IPS-20b (cell line): ENCODE measurements around the gene PTOV1.
A peak's percentile ranks its signal among the peaks of the same experiment; 100 is the strongest.

ENCODE experiments used
- H3K27ac ChIP-seq: one replicate; pipeline ENCODE4 v1.5.1; 2013; ENCODE audit warnings: low read length
- H3K27me3 ChIP-seq: 2 replicates; pipeline ENCODE4 v1.6.1; 2013; ENCODE audit warnings: mild to moderate bottlenecking, low read length, inconsistent platforms; ENCODE audit not compliant: insufficient read depth
- H3K36me3 ChIP-seq: 2 replicates; pipeline ENCODE4 v1.6.1; 2013; ENCODE audit warnings: low read depth, mild to moderate bottlenecking, inconsistent platforms, low read length, moderate library complexity; ENCODE audit not compliant: insufficient read depth
- H3K4me1 ChIP-seq: 2 replicates; pipeline ENCODE4 v1.6.1; 2013; ENCODE audit warnings: mild to moderate bottlenecking, control low read depth, inconsistent platforms, low read length, moderate library complexity; ENCODE audit not compliant: insufficient read depth
- H3K4me3 ChIP-seq: 2 replicates; pipeline ENCODE4 v1.5.1; 2013; ENCODE audit warnings: mild to moderate bottlenecking, low read length, inconsistent platforms
- H3K9ac ChIP-seq: 2 replicates; pipeline ENCODE4 v1.6.1; 2013; ENCODE audit warnings: low read depth, mild to moderate bottlenecking, inconsistent platforms, low read length, moderate library complexity
- H3K9me3 ChIP-seq: 2 replicates; pipeline ENCODE4 v1.6.1; 2013; ENCODE audit warnings: mild to moderate bottlenecking, low read depth, low read length, inconsistent platforms; ENCODE audit not compliant: insufficient read depth

PTOV1 gene

GRCh38 chr19:49850487-49851342 is at the start of gene PTOV1:
PTOV1 (plus strand) TSS chr19:49851159.
- peak within 1 kb of the TSS; percentile 90 for H3K4me3 ChIP-seq
- H3K9ac ChIP-seq = peak within 1 kb of the TSS; percentile 85
- H3K36me3 ChIP-seq = peaks cover 30% of the 10 kb centered on the region
- peaks cover 7% of the 10 kb centered on the region; the same call in 1 of the 2 replicates for H3K4me1 ChIP-seq
- no peaks in the 10 kb centered on the region for H3K27me3 ChIP-seq
- H3K9me3 ChIP-seq = no peaks in the 10 kb centered on the region
- peak within 1 kb of the TSS; percentile 90 for H3K27ac ChIP-seq

GRCh38 chr19:49801401-49801888 is 49.5 kb upstream of the PTOV1 start:
- Histone ChIP-seq H3K9ac (no peak overlapping the region), H3K27me3 (no peaks in the 10 kb centered on the region), H3K36me3 (peaks cover 40% of the 10 kb centered on the region), H3K4me1 (no peaks in the 10 kb centered on the region; the same call in 1 of the 2 replicates), H3K9me3 (no peaks in the 10 kb centered on the region), H3K4me3 (peak overlapping the region; percentile 65; the same call in 1 of the 2 replicates), H3K27ac (no peak overlapping the region)

- Histone ChIP-seq H3K4me3 (peak overlapping the region; percentile 65), H3K27ac (peak overlapping the region; percentile 81), H3K27me3 (no peaks in the 10 kb centered on the region), H3K9ac (peak overlapping the region; percentile 64; the same call in 1 of the 2 replicates), H3K9me3 (no peaks in the 10 kb centered on the region), H3K36me3 (peaks cover 36% of the 10 kb centered on the region), H3K4me1 (no peaks in the 10 kb centered on the region; the same call in 1 of the 2 replicates)
These were observed 48.8 kb upstream of the PTOV1 start for GRCh38 chr19:49801966-49802661.

- H3K27ac ChIP-seq = peak overlapping the region; percentile 81
- no peaks in the 10 kb centered on the region; the same call in 1 of the 2 replicates for H3K4me1 ChIP-seq
- H3K4me3 ChIP-seq = peak overlapping the region; percentile 65; the same call in 1 of the 2 replicates
- H3K9me3 ChIP-seq = no peaks in the 10 kb centered on the region
- no peaks in the 10 kb centered on the region for H3K27me3 ChIP-seq
- peaks cover 43% of the 10 kb centered on the region for H3K36me3 ChIP-seq
- peak overlapping the region; percentile 64; the same call in 1 of the 2 replicates for H3K9ac ChIP-seq
These were observed 48.0 kb upstream of the PTOV1 start for GRCh38 chr19:49802836-49803528.

- Histone ChIP-seq H3K4me1 (no peaks in the 10 kb centered on the region; the same call in 1 of the 2 replicates), H3K27ac (no peak overlapping the region), H3K9me3 (no peaks in the 10 kb centered on the region), H3K9ac (no peak overlapping the region), H3K36me3 (peaks cover 44% of the 10 kb centered on the region), H3K4me3 (no peak overlapping the region), H3K27me3 (no peaks in the 10 kb centered on the region)
These were observed 47.5 kb upstream of the PTOV1 start for GRCh38 chr19:49803529-49803856.

GRCh38 chr19:49805822-49806619 is 44.9 kb upstream of the PTOV1 start:
- no peaks in the 10 kb centered on the region for H3K9me3 ChIP-seq
- H3K27ac ChIP-seq = no peak overlapping the region
- no peak overlapping the region for H3K9ac ChIP-seq
- H3K4me1 ChIP-seq = peaks cover 7% of the 10 kb centered on the region
- H3K36me3 ChIP-seq = peaks cover 28% of the 10 kb centered on the region
- peaks cover 4% of the 10 kb centered on the region; the same call in 1 of the 2 replicates for H3K27me3 ChIP-seq
- no peak overlapping the region for H3K4me3 ChIP-seq

GRCh38 chr19:49806620-49806959 is 44.4 kb upstream of the PTOV1 start:
- Histone ChIP-seq H3K27me3 (peaks cover 4% of the 10 kb centered on the region; the same call in 1 of the 2 replicates), H3K9ac (no peak overlapping the region), H3K27ac (no peak overlapping the region), H3K36me3 (peaks cover 28% of the 10 kb centered on the region), H3K4me1 (peaks cover 7% of the 10 kb centered on the region), H3K9me3 (no peaks in the 10 kb centered on the region), H3K4me3 (no peak overlapping the region)

- peaks cover 4% of the 10 kb centered on the region; the same call in 1 of the 2 replicates for H3K27me3 ChIP-seq
- no peak overlapping the region for H3K9ac ChIP-seq
- H3K4me1 ChIP-seq = peaks cover 10% of the 10 kb centered on the region
- no peak overlapping the region for H3K27ac ChIP-seq
- H3K36me3 ChIP-seq = peaks cover 28% of the 10 kb centered on the region
- no peak overlapping the region for H3K4me3 ChIP-seq
- H3K9me3 ChIP-seq = no peaks in the 10 kb centered on the region
These were observed 43.7 kb upstream of the PTOV1 start for GRCh38 chr19:49807058-49807903.

GRCh38 chr19:49807904-49808675 is 42.9 kb upstream of the PTOV1 start:
- no peak overlapping the region for H3K27ac ChIP-seq
- no peaks in the 10 kb centered on the region for H3K9me3 ChIP-seq
- H3K4me1 ChIP-seq = peaks cover 13% of the 10 kb centered on the region
- H3K27me3 ChIP-seq = peaks cover 4% of the 10 kb centered on the region; the same call in 1 of the 2 replicates
- peaks cover 26% of the 10 kb centered on the region for H3K36me3 ChIP-seq
- H3K9ac ChIP-seq = peak overlapping the region; percentile 63; the same call in 1 of the 2 replicates
- peak overlapping the region; percentile 55; the same call in 1 of the 2 replicates for H3K4me3 ChIP-seq
